Measurements from ENCODE around the gene LPIN1.

GRCh38 chr2:11718606-11719005 lies 27.8 kb upstream of the LPIN1 start:
- TF ChIP-seq POLR2A (IDR thresholded peaks at IDR 0.05; ENCODE audit: low read length), result no peak
- TF ChIP-seq GATA1 (IDR thresholded peaks at IDR 0.05; ENCODE audit: low read depth, low read length), result no peak
